GM19372 (cell line): Measurements from ENCODE around the gene CISH.

Experiments used
- ATAC-seq: cut with Tn5 transposase; IDR thresholded peaks from one replicate; pipeline ENCODE4 v1.9.1; 2021; ENCODE audit warnings: mild to moderate bottlenecking, low read depth, moderate library complexity; ENCODE audit not compliant: unreplicated experiment

The CISH gene

DNA sequence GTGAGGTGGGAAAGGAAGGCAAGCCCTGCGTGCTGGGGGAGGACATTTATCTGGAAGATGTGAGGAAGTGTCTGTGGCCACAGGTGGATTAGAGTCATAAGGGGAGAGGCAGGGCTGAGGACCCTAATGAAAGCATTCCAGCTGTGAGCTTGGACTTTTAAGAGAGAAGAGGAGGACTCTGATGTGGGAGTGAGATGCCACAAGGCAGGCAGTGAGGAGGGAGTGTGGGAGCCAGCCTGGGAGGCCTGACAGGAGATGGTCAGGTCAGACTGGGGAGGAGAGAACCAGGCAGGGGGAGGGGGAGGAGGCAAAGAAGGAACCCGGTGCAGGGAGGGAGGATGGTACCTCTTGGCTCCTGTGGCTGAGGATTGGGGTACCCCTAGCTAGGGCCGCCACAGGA is 26.4 kb upstream of the CISH start:
- no peak for ATAC-seq

DNA sequence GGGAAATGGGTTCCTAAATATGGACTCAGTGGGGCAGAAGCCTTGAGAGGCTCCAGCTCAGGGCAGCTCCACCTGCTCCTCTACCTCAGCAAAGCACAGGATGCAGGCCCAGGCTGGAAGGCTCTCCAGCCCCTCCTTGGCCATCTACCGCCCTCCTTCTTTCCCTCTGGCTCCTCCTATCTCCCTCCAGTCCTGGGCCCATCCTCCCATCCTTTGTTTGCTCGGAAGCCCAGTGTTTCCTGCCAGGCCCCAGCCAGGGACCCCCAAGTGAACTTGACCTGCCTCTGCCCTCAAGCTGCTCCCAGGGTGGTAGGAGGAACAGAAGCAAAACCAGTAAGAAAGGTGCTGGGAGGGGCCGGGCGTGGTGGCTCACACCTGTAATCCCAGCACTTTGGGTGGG is 25.4 kb upstream of the CISH start:
- ATAC-seq = no peak

DNA sequence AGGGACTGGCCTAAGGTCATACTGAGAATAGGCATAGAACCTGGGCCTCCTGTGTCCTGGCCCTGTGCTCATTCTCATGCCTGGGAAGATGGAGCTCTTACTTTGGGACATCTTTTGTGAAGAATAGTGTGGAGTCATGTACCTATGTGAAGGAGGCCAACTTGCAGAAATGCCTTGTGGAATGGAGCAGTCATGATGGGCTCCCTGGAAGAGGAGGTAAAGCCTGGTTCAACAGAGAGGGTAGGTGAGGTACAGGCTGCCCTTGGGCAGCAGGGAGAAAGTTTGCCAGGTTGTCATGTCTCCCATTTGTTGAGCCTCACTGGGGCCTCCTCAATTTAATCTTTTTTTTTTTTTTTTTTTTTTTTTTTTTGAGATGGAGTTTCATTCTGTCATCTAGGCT is 23.5 kb upstream of the CISH start:
- no peak for ATAC-seq

DNA sequence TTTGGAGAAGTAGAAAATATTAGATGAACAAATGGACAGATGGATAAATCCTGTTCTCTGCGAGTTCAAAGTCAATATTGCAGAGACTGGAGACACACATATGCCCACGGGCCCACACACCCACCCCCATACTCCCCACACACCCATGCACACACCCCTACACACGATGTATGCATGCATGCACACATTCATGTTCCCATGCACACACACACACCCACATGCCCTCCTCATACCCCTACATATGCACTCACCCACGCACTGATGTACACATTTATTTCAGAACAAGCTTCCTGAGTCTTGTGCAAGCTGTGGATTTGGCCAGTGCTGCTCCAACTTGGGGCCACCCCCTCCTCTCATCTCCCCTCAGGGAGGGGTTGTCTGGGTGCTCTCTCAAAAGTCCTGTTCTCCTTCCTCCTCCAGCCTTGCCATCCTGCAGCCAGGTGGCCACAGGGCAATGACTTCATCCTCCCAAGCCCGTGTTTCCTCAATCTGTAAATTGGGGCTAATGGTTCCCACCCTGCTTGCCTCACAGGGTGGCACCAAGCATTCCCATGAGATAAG is 21.7 kb upstream of the CISH start:
- no peak for ATAC-seq

DNA sequence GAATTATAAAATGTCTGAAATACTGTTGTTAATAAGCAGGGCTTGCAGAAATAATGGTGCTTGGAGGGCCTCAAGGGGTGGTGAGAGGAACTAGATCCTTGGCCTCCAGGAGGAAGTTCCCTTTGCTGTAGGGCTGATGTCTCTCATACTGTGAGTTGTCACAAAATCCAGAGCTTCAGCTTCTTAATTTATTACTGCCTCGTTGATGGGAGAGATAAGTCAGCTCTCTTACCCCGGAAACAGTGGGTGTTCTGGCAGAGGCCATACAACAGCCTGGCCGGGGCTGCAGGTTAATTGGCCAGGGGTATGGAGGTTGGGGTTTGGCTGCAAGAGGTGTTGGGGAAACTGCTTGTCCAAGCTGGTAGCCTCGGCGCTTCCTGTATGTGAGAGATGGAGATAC is 20.9 kb upstream of the CISH start:
- no peak for ATAC-seq

DNA sequence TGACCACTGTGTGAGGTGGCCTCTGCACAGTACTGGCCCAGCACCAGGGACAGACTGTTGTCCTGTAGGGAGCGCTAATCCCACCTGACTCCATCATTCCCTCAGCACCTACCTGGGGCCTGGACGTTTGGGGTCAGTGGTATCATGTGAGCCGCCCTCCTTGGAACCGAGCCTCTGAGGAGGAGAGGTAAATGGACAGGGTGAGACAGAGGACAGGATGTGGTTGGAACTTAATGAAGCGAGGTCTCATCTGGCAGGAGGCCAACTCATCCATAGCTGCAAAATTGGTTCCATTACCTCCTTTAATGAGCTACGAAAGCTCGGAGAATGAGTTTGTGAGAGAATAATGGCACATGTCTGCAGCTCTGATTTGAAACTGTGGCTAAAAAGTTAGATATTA is 19.3 kb upstream of the CISH start:
- no peak for ATAC-seq

DNA sequence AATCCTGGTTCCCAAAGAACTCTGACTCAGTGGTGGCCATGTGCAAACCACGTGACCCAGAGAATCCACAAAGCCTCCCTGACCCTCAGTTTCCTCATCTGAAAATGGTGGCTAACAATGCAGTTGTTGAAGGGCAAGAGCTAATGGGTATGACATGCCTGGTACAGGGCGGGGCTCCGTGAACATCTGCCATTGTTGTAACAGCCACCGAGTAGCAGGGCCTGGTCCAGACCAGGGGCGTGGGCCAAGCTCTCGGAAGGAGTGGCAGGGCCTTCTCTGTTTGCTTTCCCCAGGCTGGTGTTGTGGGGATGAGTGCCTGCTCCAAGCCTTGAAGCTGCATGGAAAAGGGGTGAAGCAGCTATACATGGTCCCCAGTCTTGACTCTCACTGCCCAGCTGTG is 18.8 kb upstream of the CISH start:
- ATAC-seq = no peak

DNA sequence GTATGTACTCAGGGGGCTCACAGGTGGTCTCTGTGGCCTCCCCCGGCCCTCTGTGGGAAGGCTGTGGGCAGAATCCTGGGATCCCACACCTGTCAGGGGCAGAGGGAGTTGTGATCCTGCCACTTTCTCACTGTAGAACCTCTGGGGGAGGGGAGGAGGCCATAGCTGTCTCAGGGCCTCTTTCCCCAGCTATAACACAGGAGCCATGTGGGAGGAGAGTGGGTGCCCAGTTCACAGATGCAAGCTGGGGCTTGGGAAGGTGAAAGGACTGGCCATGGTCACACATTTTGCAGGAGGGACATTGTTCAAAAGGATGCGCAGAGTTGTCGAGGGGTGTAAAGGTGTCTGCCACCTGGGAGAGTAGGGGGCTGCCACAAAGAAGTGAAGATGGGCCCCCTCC is 17.0 kb upstream of the CISH start:
- no peak for ATAC-seq

DNA sequence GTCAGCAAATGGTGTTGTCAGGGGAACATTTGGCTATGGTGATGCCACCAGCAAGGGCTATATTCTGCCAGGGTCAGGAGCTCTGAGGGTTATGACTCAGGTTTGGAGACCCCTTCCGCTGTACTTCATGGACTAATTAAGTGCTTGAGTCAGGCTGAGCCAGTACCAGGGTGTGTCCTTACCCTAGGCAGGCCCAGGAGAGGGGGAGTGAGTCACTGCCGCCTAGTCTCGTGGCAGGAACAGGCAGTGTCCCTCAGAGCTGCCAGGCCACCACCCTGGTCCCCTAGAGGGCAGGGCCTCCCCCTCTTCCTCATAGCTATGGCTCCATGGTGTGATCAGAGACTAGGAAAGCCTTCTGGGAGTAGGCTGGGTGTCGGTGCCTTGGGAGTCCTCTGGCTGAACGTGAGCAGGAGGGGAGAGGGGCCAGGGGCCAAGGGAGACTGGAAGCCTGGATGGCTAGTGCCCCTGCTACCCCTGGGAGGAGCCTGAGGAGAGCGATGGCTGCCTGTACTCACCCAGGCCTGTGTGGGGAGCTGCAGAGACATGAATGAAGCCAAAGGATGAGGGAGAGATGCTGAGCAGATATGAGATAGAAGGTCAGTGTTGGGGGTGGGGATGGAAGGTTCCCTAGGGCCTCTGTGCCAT is 16.0 kb upstream of the CISH start:
- ATAC-seq = no peak

DNA sequence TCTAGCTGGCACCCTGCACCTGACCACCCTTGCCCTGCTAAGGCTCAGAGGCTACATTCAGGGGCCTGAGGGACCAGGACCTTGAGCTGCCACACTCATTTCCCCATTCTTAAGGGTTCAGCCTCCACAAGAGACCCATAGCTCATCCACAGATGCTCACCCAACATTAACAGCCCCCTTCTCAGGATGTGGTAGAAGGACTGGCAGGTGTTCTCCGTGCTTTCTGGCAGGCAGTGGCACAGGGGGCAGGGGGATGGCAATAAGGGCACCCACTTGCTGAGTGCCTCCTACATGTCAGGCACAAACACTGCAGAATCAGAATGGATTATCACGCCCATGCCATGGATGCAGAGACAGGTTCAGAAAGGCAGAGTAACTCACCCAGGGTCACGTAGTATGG is 14.8 kb upstream of the CISH start:
- ATAC-seq = no peak

DNA sequence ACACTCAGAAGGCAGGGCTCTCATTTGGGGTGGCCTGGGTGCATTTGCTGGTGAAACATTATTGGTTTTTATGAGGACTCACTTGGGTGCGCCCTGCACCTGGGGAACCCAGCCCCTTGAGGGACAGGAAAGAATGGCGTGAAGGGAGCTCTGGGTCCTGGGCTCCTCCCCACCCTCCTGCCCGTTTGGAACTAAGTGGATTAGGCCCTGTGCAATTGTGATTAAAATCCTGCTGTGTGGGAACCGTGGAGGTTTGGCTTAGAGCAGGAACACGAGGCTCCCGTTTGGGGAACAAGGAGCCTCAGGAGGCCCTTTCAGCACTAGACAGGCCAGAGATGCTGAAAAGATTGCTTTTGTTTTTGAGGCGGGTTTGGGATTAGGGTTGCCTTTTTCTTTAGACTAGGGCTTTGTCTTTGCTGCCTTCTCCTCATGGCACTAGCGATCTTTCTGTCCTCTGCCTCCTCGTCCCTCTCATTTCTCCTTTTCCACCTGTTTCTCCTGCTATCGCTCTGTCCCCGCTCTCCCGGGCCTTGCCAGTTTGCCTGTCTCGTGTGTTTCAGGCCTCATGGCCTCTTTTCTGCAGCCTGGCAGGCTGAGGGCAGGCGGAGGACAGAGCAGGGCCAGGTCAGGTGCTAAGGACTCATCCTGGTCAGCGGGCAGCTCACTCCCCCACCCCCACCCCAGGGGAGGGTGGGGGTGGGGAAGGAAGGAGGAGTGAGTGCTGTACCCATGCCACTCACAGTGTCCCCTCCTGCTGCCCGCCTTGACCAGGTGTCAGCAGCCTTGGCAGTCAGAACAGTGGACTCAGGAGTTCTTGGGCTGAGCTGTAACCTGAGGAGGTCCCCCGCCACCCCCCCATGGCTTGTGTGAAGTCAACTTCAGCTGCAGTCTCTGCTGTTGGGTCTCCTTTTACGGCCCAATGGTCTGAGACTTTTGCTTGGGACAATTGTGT is 13.9 kb upstream of the CISH start:
- ATAC-seq = no peak

DNA sequence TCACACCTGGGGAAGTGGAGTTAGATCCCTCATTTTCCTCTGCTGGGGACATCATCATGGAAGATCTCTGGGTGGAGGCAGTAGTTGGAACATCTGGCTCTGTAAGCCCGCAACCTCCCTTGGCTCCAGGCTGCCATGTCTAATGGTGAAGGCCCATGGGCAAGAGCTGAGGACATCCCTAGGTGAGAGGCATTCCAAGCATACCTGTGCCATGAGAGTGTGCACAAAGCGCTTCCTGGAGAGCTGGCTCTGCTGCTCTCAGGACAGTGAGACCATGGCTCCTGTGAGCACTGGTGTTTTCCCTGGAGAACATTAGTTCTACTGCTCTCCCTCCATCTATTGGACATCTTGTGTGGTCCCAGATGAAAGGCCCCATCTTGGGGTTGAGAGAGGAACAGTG is 13.1 kb upstream of the CISH start:
- ATAC-seq = no peak

DNA sequence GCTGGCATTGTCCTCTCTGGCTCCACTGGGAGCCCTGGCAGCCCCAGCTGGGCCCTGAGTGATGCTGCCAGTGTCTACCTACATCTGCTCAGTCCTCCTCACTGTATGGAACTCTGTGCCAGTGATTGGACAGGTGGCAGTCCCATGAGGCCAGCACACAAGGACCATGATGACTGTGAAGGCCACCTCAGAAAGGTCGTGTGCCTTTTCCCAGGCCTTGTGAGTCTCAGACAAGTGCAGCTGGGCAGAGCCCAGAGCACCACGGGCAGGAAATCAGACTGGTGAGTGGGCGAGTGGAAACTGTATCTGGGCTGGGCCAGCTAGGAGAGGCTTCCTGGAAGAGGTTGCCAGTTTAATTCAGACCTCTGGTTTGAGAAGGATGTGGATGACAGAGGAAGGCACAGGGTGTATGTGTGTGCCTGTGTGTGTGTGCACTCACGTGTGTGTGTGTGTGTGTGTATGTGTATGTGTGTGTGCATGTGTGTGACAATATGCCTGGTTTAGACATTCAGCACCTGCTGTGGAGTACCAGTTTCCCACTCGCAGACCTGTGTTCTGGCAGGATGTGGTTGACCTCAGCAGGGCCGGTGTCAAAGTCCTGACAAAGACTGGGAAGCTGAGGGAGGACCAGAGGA is 12.4 kb upstream of the CISH start:
- peak; percentile 49 for ATAC-seq

DNA sequence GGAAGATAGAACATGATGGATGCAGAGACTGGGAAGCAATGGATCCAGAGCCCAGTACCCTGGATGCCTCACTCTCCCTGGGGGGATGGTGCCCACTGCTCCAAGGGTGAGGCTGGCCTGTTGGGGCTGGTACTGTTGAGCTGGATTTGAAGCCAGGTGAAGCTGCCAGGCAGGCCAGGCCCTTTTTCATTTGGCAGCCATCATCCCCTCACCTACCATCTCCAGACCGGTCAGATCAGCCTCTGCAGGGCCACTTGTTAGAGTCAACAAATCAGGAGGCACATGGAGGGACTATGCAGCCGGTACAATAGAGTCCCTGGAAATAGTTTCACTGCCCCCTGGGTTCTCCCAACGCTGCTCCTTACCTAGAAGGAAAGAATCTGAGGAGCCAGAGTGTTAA is 11.3 kb upstream of the CISH start:
- ATAC-seq = no peak

DNA sequence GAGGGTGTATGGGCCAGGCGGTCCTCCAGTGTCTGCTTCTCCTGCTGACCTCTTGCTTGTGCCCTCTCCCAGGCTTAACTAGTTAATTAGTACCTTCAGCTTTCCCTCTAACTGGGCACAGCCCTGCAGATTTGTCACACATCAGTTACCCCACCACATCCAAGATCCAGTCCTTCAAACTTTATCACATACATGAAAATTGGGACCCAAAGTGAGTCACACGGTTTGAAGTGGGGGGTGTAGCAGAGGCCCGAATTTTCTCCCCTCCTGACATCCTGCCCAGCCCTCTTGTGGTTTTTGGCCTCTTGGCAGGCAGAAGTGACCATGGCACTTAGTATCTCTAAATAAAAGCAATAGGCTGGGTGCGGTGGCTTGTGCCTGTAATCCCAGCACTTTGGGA is 9.2 kb upstream of the CISH start:
- no peak for ATAC-seq

DNA sequence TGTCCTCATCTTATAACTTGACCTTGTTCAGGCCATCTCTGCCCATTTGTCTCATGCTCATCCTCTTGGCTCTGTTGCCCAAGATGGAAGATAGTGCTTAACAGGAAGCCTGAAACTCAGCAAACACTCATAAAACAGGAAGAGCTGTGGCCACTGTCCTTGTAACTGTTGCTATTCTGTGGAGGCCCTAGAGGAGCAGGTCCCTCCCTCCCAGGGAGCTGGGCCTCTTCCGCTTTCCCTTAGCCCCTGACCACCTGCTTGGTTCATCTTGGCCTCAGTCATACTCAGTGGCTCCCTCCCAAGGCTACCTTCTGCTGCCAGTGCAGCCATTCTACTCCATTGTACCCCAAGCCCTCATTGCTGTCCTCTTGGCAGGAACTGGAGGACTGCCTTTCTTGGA is 8.8 kb upstream of the CISH start:
- no peak for ATAC-seq

DNA sequence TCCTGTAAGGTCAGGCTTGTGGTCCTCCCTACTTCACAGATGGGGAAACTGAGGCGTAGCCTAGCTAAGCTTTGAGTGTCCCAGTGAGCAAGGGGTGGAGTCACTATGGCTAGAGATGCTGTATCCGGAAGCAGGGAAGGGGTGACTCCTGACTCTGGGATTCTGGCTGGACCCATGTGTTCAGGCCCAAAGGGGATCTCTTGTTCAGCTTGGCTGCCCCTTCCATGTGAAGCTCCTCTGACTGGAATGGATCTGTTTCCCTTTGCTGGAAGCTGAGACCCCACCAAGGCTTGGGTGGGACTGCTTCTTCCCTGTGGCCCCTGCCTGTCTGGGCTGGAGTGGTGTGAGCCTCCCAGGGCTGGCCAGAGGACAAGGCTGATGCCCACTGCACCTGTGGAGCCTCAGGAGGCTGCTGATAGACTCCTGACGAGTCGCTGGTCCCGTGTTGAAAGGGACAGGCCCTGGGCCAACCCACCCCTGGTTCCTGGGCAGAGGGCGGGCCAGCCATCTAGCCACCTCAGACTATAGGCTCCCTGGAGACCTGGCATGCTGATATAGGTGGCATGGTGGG is 6.4 kb upstream of the CISH start:
- no peak for ATAC-seq

DNA sequence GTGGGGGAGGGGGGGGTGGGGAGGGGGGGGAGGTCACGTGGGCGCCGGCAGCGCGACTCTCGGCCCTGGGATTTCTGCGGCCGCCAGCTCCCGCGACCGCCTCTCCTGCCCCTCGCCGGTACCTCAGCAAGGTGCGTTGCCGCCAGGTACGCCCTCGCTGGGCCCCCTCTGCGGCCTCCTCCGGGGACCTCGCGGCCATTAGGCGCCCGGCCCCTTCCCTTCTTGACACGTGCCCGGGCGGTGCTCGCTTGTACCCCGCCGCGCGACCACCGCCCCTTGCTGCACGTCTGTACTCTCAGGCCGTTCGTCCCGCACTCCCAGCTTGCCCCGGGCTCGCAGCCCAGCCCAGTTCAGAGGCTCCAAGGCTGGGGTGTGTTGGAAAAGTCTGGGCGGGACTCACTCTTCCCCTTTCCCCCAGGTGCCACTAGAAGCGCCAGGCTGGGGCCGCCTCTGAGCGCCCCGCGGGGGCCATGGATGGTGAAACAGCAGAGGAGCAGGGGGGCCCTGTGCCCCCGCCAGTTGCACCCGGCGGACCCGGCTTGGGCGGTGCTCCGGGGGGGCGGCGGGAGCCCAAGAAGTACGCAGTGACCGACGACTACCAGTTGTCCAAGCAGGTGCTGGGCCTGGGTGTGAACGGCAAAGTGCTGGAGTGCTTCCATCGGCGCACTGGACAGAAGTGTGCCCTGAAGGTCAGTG is 5.7 kb upstream of the CISH start, which contains the start of gene MAPKAPK3:
Gene MAPKAPK3 (plus strand): TSS at position 56 of the 696 bp plus-strand sequence. CDS start 415 bp downstream, at position 471.
- ATAC-seq = peak; percentile 16

DNA sequence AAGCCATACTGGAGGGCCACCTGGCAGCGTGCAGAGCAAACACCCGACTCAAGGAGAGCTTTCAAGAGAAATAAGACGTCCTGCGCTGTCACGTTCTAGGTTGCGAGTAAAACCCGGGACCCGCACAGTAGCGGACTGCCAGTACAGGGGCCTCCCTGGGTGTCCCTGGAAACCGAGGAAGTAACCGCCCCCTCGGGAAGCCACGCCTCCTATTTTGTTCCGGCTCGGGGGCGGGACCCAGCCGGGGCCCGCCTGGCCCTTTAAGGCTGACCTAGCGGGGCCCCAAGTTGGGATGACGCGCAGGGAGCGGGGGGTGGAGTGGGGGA is 5.2 kb upstream of the CISH start:
- ATAC-seq = peak; percentile 61

DNA sequence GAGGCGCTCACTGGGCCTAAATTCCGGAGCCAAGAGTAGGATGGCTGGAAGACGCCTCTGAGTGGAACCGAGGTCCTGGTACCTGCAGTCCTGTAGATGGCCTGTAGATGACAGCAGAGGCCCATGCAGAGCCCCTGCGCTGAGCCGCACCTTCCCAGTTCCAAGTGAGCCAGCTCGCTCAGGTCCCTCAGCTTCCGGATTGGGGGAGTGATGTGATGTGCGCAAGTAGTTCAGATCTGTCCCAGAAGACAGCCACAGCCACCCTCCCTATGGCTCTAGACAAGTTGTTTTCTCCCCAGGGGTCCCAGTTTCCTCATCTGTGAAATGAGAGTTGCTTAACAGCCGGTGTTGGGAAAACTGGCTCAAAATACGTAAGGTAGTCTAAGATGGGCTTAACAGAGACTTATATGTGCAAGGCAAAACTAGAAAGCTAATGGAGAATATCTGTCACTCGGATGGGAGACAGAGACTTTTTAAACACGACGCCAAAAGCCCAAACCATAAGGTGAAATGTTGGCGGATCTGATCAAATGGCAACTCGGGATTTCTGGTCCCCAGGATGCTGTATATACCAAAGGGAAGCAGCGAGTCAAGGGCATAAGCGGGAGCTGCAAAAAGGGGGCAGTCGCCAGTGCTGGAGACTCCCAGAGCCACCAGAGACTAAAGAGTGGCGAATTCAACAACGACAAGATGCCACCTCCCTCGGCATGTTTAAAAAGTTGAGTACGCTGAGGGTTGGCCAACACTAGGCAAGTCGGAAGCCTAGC is 4.6 kb upstream of the CISH start:
- peak; percentile 27 for ATAC-seq
